Activated CD4-positive, alpha-beta T cell treated with anti-CD3 and anti-CD28 coated beads, Interleukin-2, amount 50 U/mL, for 24 hours (primary cell): ENCODE results near the gene ARHGAP11A.
"Not testable (repeated sequence)": the region's sequence is repeated elsewhere in the genome, so short reads cannot be mapped to it uniquely, and the experiment has no call there.

Experiments used
- DNase-seq, 2 donors: peaks; one replicate each; pipeline ENCODE4 v3.0.0-alpha.2; 2020; ENCODE audit warnings: low read depth in 1 of 2, low spot score in 1 of 2

Gene ARHGAP11A, protein sequence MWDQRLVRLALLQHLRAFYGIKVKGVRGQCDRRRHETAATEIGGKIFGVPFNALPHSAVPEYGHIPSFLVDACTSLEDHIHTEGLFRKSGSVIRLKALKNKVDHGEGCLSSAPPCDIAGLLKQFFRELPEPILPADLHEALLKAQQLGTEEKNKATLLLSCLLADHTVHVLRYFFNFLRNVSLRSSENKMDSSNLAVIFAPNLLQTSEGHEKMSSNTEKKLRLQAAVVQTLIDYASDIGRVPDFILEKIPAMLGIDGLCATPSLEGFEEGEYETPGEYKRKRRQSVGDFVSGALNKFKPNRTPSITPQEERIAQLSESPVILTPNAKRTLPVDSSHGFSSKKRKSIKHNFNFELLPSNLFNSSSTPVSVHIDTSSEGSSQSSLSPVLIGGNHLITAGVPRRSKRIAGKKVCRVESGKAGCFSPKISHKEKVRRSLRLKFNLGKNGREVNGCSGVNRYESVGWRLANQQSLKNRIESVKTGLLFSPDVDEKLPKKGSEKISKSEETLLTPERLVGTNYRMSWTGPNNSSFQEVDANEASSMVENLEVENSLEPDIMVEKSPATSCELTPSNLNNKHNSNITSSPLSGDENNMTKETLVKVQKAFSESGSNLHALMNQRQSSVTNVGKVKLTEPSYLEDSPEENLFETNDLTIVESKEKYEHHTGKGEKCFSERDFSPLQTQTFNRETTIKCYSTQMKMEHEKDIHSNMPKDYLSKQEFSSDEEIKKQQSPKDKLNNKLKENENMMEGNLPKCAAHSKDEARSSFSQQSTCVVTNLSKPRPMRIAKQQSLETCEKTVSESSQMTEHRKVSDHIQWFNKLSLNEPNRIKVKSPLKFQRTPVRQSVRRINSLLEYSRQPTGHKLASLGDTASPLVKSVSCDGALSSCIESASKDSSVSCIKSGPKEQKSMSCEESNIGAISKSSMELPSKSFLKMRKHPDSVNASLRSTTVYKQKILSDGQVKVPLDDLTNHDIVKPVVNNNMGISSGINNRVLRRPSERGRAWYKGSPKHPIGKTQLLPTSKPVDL

GRCh38 chr15:32615051-32615870 lies at the start of gene ARHGAP11A:
Gene ARHGAP11A, plus strand, starts transcription at chr15:32615504. Its CDS starts 708 bp downstream, at chr15:32616212.
- peak; percentile 59 to 74 for DNase-seq

- not testable (repeated sequence) for DNase-seq
These were observed 46.3 kb upstream of the ARHGAP11A start for GRCh38 chr15:32568988-32569387.

- not testable (repeated sequence) for DNase-seq
These were observed 36.8 kb upstream of the ARHGAP11A start for GRCh38 chr15:32578482-32578881.

- DNase-seq = not testable (repeated sequence)
These were observed 29.5 kb upstream of the ARHGAP11A start for GRCh38 chr15:32585844-32586243.

DNA sequence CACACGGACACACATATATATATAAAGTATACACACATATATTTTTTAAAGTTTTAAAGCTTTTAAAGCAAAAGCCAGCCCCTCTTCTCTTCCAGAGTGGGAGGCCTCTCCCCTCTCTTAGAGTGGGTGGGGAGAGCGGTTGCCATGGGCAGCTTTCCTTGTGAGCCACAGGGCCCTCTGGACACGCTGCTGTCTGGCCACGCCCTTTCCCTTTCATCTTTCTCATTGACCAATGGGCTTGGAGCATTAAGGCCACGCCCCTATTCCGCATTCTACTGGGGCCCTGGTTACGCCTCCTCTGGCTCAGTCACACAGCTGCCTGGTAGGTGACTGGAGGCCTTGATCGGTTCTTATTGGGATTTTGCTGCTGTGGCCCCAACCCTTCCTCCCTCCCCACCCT lies 22.2 kb upstream of the ARHGAP11A start, which contains the start of gene GOLGA8N:
TSS of gene GOLGA8N (plus strand) at position 306 of the 400 bp plus-strand sequence.
- DNase-seq = not testable (repeated sequence)

- DNase-seq = not testable (repeated sequence)
These were observed 5.8 kb upstream of the ARHGAP11A start for GRCh38 chr15:32609518-32609917.

- DNase-seq = not testable (repeated sequence)
These were observed 4.6 kb upstream of the ARHGAP11A start for GRCh38 chr15:32610719-32611118.

DNA sequence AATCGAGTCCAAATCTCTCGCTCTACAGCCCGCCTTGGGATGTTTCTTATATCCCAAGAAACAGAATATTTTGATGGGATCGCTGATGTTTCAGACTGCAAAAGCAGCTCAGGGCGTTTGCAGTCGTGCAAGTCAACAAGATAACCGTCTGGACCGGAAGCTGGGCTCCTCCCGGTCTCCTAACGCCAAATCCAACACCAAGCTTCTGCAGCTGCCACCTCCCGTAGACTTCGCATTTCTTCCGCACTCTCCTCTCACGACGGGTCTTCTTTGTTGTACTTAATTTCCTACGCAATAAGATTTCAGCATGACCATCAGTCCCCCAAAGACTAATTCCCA lies 623 bp upstream of the ARHGAP11A start:
- DNase-seq = not testable (repeated sequence)

DNA sequence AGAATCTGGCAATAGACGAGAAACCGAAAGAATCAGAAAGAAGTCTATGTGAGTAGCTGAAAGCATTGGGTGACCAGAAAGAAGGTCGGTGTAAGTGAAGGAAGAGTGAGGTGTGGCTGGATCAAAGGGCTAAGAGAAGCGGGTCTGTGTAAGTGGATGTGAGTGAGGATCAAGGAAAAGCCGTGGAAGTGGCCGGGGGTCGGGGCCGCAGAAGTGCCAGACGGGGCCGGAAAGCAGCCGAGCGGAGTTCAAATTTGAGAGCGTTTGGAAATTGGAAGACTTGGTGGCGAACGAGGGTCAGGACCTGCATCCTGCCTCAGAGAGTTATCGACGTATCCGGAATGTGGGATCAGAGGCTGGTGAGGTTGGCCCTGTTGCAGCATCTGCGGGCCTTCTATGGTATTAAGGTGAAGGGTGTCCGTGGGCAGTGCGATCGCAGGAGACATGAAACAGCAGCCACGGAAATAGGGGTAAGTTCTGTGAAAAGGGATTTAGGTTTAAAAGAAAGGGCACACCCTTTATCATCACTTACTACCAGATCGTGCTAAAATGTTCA lies 645 bp downstream of the ARHGAP11A start:
- not testable (repeated sequence) for DNase-seq

GRCh38 chr15:32636410-32636809 lies 21.1 kb downstream of the ARHGAP11A start:
- DNase-seq = no peak

DNA sequence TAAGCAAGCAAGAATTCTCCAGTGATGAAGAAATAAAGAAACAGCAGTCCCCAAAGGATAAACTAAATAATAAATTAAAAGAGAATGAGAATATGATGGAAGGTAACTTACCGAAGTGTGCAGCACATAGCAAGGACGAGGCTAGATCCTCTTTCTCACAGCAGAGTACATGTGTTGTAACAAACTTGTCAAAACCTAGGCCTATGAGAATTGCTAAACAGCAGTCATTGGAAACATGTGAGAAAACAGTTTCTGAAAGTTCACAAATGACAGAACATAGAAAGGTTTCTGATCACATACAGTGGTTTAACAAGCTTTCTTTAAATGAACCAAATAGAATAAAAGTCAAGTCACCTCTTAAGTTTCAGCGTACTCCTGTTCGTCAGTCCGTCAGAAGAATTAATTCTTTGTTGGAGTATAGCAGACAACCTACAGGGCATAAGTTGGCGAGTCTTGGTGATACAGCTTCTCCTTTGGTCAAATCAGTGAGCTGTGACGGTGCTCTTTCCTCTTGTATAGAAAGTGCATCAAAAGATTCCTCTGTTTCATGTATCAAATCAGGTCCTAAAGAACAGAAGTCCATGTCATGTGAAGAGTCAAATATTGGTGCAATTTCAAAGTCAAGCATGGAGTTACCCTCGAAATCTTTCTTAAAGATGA lies 21.7 kb downstream of the ARHGAP11A start:
- no peak for DNase-seq

DNA sequence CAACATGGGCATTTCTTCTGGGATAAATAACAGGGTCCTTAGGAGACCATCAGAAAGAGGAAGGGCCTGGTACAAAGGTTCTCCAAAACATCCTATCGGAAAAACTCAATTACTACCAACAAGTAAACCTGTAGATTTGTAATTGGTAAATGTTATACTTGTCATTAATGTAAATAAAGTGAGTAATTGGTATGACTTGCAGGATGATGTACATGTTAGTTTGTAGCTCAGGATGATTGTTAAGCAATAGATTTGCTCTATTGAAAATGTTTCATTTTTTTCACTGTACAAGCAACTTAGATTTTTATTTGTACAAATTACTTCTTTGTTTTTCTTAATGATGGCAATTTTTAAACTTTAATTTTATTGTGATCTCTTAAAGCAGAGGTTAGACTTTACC lies 22.4 kb downstream of the ARHGAP11A start:
- no peak for DNase-seq

GRCh38 chr15:32641517-32642059 lies 26.3 kb downstream of the ARHGAP11A start, which contains the start of gene SCG5:
Gene SCG5, plus strand, starts transcription at chr15:32641710. Its CDS starts 1,883 bp downstream, at chr15:32643593.
- DNase-seq = no peak

DNA sequence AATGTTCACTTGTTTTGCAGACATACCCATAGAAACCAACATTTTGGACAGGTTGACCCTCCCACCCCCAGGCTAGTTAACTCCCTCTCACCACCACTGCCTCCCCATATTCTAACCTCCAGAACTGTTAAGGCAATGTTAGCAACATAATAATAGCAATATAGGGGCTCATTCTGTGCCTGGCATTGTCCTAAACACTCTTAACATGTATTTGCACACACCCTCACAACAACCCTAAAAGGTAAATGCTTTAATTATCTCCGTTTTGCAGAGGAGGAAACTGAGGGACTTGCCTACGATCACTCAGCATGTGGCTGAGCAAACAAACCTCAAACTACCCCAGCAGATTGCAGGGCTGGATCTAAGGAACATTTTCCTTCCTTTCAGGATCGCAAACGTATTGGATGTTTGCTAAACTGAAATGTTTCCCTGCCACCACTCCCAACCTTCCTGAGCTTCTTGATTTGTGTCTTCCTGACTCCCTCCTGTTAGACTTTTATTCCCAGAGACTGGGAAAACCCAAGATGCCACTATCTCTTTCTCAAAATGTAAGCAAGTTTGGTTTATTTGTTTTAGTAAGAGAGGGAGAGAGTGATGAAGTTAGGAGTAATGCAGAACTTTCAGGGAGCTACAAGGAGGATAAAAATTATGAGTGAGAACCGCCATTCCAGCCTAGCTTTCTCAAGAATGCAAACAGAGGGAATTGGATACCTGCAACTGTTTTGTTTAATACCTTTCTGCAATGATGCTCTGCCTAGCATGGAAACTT lies 27.5 kb downstream of the ARHGAP11A start:
- no peak for DNase-seq

DNA sequence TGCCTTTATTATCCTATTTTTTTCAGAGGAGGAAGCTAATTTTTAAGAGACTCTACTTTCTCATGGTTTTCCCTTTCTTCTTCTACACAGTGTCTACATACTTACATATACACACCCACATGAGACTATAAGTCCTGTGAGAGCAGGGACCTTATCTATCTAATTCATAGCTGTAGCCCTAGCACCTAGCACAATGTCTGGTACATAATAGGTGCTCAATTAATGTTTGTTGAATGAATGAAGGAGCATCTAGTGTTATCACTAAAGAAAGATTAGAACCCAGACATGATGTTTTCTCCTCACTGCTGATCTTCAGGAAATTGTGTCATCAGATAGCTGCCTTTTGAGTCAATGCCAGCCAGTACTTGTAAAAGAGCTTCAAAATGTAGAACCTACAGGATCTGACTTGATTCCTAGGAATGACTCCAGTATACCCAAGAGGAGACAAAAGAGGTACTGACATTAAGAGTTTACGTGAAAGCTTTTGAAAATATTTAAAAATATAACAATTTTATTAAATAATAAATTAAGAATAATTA lies 28.7 kb downstream of the ARHGAP11A start:
- DNase-seq = no peak

DNA sequence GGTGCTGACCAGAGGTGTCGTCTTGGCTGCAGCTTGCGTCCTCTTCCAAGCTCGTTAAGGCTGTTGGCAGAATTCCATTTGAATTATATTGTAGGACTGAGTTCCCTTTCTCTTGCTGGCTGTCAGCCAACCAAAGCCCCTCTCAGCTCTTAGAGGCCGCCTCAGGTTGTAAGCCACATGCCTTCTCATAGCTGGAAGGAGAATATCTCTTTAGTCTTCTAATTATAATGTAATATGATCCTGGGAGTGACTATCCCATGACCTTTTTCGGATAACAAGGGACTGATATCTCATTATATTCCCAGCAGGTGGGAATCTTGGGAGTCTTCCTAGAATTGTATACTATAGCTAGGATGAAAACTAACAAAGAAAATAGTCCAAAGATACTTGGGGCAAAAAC lies 31.0 kb downstream of the ARHGAP11A start:
- DNase-seq = no peak

DNA sequence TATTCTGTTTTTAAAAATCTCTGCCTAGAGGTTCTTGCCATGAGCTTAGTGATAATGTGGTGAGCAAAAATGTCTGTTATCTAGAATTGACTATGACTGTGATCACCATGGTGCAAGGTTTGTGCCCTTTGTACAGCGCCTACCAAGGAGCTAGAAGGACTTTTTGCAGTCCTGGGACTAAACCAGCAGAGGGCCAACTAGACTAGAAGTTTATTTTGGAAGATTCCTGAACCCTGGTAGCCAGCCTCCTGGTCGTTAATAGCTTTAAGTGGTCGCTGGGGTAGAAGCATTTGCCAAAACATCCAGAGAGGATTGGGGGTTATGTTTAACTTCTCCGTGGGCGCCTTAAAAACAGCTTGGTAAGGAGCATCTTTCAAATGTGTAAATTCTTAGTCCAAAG lies 34.0 kb downstream of the ARHGAP11A start:
- DNase-seq = no peak

DNA sequence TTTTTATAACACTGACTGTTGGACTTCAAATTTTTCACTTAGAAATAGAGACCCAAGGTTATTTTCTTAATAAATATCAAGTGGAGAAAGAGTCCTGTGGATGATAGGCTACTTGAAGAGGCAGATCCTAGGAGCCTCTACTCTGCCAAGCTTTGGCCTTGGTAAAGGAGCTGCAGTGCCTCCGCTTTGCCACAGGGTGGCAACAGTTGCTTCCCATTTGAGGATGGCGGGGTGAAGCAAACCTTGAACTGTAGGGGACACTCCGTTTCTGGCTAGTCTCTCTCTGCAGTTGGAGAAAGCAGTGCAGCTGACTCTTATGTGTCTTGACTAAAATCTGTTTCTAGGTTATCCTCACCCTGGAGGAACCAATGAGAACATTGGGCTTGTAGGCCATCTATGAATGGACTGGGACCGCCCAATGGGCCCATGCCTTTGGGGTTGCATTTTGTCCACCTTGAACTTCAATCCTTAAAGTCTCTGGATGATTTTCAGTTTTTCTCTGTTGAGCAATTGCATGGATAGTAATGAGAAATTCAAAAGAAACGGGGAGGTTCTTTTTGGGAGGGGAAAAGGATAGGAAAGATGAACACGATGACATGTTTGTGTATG lies 36.0 kb downstream of the ARHGAP11A start:
- DNase-seq = peak; percentile 5 to 40
